Activated T-helper 1 cell treated with anti-CD3 and anti-CD28 coated beads, Interleukin-12 subunit alpha, Interleukin-12 subunit beta, Interleukin-2, Interleukin-4 antibody, amounts not matched to agents 30 ng/mL and 10 ng/mL and 1 ng/mL, durations not matched to agents 14 hours and 24 hours and 36 hours (primary cell): ENCODE data around the gene SPTSSB. TPM values are rescaled to one million over a fixed set of nuclear protein-coding genes. Genes with fewer than 3 reads are reported as not detected.

Experiments used
- DNase-seq: peaks from one replicate; pipeline ENCODE4 v3.0.0; 2021; ENCODE audit warnings: low spot score
- H3K27ac Mint-ChIP-seq: one replicate; pipeline ENCODE4 v1.8.0; 2021; ENCODE audit warnings: mild to moderate bottlenecking, mixed read lengths
- H3K27me3 Mint-ChIP-seq: one replicate; pipeline ENCODE4 v1.8.0; 2022; ENCODE audit warnings: mild to moderate bottlenecking, moderate library complexity, mixed read lengths; ENCODE audit not compliant: insufficient read depth
- H3K36me3 Mint-ChIP-seq: one replicate; pipeline ENCODE4 v1.8.0; 2021; ENCODE audit warnings: low read depth, mixed read lengths
- H3K4me1 Mint-ChIP-seq: one replicate; pipeline ENCODE4 v1.8.0; 2021; ENCODE audit warnings: low read depth, mixed read lengths
- H3K4me3 Mint-ChIP-seq: one replicate; pipeline ENCODE4 v1.8.0; 2021; ENCODE audit warnings: mild to moderate bottlenecking, moderate library complexity, mixed read lengths
- H3K9me3 Mint-ChIP-seq: one replicate; pipeline ENCODE4 v1.8.0; 2021; ENCODE audit warnings: mixed read lengths
- intact Hi-C: fragments of 100-400 bp; cut with micrococcal nuclease; formaldehyde crosslinking; loops from one replicate; pipeline ENCODE4 v1.15.1; 2024
- total RNA-seq: library from RNA; stranded (reverse); gene quantifications from 2 replicates; pipeline ENCODE4 v1.2.3, GENCODE V29; 2022

SPTSSB gene
- total RNA-seq, 1 donor from 2014 or later = not detected

DNA sequence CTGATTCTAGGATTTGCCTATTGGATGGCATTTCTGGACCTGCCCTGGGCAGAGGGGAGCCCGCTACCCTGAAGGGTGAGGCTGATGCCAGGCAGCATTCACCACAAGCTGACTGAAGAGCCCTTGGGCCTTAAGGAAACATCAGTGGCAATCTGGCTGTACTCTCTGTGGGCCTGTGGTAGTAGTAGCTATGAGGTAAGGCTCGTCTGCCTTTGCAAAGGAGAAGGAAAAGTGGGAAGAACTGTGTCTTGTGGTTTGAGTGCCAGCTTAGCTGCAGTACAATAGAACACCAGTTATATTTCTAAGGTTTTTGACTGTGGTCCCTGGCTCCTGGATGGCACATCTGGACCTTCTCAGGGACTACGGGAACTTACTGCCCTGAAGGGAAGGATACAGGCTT lies 51.5 kb downstream of the SPTSSB start:
- no peak overlapping the region for H3K4me3 Mint-ChIP-seq
- peaks cover 34% of the 10 kb centered on the region for H3K27me3 Mint-ChIP-seq

DNA sequence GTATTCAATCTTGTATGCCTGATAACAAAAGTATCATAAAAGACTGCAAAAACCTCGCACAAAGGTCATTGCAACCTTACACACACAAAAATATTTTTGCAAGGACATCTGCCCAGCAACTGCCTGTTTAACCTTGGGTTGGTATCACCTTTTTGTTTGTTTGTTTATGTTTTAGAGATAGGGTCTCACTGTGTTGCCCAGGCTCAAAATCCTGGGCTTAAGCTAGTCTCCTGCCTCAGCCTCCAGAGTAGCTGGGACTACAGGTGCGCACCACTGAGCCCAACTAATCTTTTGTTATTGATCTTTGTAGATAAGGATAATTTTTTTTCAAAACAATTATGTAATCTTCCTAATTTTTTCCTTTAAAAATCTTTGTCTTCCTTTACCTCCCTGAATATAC lies 54.2 kb downstream of the SPTSSB start:
- no peaks in the 10 kb centered on the region for H3K4me1 Mint-ChIP-seq
- no peak for DNase-seq
- H3K9me3 Mint-ChIP-seq = peaks cover 17% of the 10 kb centered on the region
- intact Hi-C loops = no loop called here
- H3K27me3 Mint-ChIP-seq = peaks cover 39% of the 10 kb centered on the region
- H3K4me3 Mint-ChIP-seq = no peak overlapping the region
- H3K36me3 Mint-ChIP-seq = peaks cover 3% of the 10 kb centered on the region
- H3K27ac Mint-ChIP-seq = no peak overlapping the region

More for the DNA sequence above, 51.5 kb downstream of the SPTSSB start:
- no peaks in the 10 kb centered on the region for H3K36me3 Mint-ChIP-seq
- H3K4me1 Mint-ChIP-seq = no peaks in the 10 kb centered on the region
- H3K27ac Mint-ChIP-seq = no peak overlapping the region
- intact Hi-C loops = no loop called here
- peaks cover 17% of the 10 kb centered on the region for H3K9me3 Mint-ChIP-seq
- no peak for DNase-seq

DNA sequence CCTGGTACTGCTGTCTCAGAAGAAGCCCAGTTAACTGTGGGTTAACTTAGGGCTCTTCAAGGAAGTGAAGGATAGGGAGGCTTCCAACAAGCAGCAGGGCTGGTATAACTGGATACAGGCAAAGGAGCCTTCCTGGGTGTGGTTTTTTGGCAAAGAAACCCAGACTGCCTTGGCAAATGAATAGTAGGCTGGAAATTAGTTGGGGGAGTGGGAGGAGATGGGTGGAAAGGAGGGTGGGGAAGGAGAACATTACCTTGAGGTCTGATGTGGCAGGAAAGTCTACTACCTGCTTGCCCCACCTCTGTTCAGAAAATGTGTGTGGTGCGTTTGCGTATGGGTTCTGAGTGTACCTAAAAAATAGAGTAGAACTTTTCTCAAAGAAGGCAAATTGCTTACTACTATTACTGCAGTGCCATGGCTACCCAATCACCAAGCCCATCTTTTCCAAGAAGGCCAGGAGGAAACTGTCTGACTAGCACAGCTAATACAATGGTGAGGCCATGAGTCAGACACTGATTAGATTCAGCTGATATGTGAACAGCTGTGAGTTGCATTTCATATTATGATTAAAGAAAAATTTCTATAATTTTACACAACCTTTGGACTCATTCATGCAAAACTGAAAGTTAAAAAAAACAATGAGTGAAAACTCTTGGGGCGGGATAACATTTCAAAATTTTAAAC lies 55.2 kb downstream of the SPTSSB start:
- intact Hi-C loops = no loop called here
- Mint-ChIP-seq H3K27ac (no peak overlapping the region), H3K36me3 (peaks cover 3% of the 10 kb centered on the region), H3K27me3 (peaks cover 38% of the 10 kb centered on the region), H3K4me3 (no peak overlapping the region), H3K9me3 (peaks cover 14% of the 10 kb centered on the region), H3K4me1 (peaks cover 9% of the 10 kb centered on the region)
- DNase-seq = no peak

DNA sequence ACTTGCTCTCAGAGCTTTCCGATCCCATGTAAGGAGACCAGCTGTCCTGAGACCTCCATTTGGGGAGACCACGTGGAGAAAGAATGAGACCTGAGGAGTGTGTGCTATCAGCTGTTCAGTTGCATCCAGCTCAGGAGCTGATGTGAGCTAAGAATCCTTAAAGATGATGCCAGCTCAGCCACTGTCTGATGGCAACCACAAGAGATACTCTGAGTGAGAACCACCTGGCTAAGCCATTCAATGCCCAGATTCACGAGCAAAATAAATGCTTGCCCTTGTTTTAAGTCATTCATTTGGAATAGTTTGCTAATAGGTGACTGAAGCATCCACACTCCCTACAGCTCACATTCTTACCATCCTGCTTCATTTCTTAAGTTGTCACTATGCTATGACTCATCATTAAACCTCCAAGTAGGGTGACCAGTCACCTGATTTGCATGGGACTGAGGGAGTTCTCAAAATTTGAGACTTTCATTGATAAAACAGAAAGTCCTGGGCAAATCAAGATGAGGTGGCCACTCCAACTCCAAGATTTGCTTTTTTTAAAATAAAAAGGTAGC lies 56.4 kb downstream of the SPTSSB start:
- Mint-ChIP-seq H3K4me1 (peaks cover 21% of the 10 kb centered on the region), H3K9me3 (peaks cover 7% of the 10 kb centered on the region), H3K36me3 (peaks cover 3% of the 10 kb centered on the region), H3K4me3 (no peak overlapping the region), H3K27me3 (peaks cover 36% of the 10 kb centered on the region), H3K27ac (no peak overlapping the region)
- DNase-seq = no peak
- intact Hi-C loops = loop anchor here (5.0 kb wide), 1 partner anchor 513 kb away; no protein-coding TSS in a partner anchor

DNA sequence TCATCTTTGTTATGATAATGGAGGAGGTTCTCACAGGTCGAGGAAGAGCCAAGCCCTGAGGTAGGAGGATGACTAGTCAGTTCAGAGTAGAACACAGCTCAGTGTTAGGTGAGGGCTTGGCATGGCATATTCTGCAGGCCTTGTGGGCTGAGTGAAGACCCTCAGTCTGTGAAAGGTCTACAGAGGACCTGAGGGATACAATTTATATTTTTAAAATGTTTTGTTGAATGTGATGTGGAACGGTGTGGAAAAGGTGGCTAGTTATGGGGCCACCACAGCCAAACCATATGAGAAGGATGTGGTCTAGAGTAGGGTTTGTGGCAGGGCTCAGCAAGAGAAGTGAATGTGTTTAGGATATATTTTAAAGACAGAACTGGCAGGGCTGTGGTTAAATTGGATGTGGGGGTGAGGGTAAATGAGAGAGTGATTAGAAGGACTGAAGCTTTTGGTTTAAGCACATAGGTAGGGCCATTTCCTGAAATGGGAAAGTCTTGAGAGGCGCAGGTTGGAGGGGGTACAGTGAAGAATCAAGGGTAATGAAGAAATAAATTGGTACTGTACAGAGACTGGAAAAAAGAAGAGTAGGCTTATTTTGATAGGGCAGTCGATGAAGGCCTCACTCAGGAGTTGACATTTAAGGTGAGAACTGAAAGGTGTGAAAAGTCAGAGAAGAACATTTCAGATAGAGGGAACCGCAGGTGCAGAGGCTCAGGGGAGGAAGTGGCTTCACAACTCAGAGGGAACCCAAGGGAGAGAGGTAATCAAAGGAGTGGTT lies 60.5 kb downstream of the SPTSSB start:
- Mint-ChIP-seq H3K4me1 (peaks cover 22% of the 10 kb centered on the region), H3K27me3 (peaks cover 43% of the 10 kb centered on the region), H3K4me3 (peak overlapping the region; percentile 2), H3K27ac (peak overlapping the region; percentile 56), H3K36me3 (peaks cover 3% of the 10 kb centered on the region), H3K9me3 (peaks cover 22% of the 10 kb centered on the region)
- intact Hi-C loops = loop anchor here (2.0 to 5.0 kb wide), 3 partner anchors 38 to 509 kb away; partner anchors contain the start of gene NMD3
- peak; percentile 52 for DNase-seq

DNA sequence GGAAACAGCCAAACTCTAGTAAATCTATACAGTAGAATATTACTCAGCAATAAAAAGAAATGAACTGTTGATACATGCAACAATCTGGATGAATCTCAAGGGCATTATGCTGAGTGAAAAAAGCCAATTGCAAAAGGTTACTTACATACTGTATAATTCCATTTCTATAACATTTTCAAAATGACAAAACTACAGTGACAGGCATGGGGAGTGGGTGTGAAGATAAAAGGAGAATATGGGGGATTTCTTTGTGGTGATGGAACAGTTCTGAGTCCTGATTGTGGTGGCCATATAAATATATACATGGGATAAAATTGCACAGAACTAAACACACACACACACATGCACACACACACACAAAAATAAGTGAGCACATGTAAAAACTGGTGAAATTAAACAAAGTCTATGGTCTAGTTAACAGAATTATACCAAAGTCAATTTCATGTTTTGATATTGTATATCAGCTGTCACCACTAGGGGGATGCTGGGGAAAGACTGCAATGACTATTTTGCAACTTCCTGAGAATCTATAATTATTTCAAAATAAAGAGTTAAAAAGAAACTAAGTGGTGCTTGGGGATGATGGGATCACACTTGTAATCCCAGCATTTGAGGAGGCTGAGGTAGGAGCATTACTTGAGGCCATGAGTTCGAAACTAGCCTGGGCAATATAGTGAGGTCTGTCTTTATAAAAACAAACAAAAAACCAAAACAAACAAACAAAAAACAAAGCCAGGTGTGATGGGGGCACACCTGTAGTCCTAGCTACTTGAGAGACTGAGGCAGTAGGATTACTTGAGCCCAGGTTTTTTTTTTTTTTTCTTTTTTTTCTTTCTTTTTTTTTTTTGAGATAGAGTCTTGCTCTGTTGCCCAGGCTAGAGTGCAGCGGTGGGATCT lies 66.0 kb downstream of the SPTSSB start:
- intact Hi-C loops = no loop called here
- Mint-ChIP-seq H3K4me1 (peaks cover 5% of the 10 kb centered on the region), H3K27ac (no peak overlapping the region), H3K9me3 (peaks cover 29% of the 10 kb centered on the region), H3K36me3 (no peaks in the 10 kb centered on the region), H3K27me3 (peaks cover 51% of the 10 kb centered on the region), H3K4me3 (no peak overlapping the region)
- DNase-seq = no peak

DNA sequence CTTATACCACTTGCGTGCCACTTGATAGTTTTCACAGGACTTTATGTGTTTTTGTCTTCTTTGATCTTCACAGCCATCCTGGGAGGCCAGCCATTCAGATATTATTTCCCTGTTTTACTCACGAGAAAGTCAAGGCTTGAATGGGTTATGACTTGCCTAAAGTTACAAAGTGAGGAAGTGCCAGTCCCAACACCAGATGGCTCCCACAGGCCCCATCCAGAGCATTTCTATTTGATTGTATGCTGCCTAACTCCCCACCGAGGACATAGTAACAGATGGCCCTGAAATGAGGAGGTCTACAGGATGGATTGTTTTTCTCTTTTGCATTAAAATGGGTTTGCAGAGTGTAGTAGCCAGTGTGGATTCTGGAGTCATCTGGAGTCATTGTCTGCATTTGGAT lies 74.5 kb downstream of the SPTSSB start:
- intact Hi-C loops = no loop called here
- Mint-ChIP-seq H3K36me3 (no peaks in the 10 kb centered on the region), H3K4me1 (no peaks in the 10 kb centered on the region), H3K27me3 (peaks cover 23% of the 10 kb centered on the region), H3K9me3 (peaks cover 30% of the 10 kb centered on the region), H3K4me3 (no peak overlapping the region), H3K27ac (no peak overlapping the region)
- no peak for DNase-seq

DNA sequence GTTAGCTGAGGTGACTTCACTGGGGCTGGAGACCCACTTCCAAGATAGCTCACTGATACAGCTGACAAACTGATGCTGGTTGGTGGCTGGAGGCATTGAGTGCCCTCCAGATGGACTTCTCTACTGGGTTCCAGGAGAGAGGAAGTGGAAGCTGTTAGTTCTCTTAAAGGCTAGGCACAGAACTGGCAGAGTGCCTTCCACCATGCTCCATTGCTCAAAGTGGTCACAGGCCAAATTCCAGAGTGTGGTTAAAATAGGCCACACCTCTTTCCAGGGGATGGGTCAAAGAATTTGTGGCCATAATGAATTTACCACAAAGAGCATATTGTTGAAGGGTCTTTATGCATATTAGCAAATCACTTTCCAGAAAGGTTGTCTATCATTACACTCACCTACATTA lies 76.0 kb downstream of the SPTSSB start:
- DNase-seq = no peak
- intact Hi-C loops = no loop called here
- Mint-ChIP-seq H3K27ac (no peak overlapping the region), H3K27me3 (peaks cover 19% of the 10 kb centered on the region), H3K4me3 (no peak overlapping the region), H3K4me1 (no peaks in the 10 kb centered on the region), H3K9me3 (peaks cover 30% of the 10 kb centered on the region), H3K36me3 (no peaks in the 10 kb centered on the region)

Other genes starting within 250 kb of the SPTSSB start
- gene NMD3, start 150.2 kb downstream of the SPTSSB start, total RNA-seq = 74.5 and 79.6 TPM in 2 replicates
- gene OTOL1, start 125.3 kb upstream of the SPTSSB start, total RNA-seq = not detected in 2 replicates